ENCODE results near the gene OXTR. TPM values are rescaled to one million over a fixed set of nuclear protein-coding genes. Genes with fewer than 3 reads are reported as not detected.

The OXTR gene
- total and polyA plus RNA-seq, 2 experiments from 2014 or later = 128 to 340 TPM

DNA sequence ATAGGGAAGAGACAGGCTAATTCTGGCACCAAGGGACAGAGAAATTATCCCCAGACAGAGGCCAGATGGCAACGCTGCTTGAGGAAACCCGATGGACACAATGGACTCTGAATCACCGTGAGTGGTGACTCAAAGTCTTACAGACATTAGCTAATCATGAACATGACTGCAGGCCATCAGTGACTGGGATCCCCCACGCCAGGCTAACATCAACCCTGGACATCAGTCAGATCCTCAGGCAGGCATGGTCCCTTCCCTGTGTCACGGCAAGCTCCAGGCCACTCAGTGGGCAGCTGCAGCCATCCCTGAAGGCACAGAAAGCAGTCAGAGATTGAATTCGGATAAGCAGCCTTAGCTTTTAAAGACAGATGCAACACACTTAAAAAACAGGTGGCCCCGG, 23.8 kb upstream of the OXTR start:
- TF ChIP-seq EZH2phosphoT487 (IDR thresholded peaks at IDR 0.05; ENCODE audit: insufficient read depth, low read depth) (no peak), EZH2 (IDR thresholded peaks at IDR 0.05; ENCODE audit: insufficient read depth, poor library complexity, severe bottlenecking) (no peak)
- 28 to 63% methylated on average over 4 to 6 of the region's 7 CpGs for WGBS, 2 experiments (ENCODE audit: low coverage in 1 of 2, low lambda C conversion rate in 2 of 2, missing lambda C conversion rate in 2 of 2)
- no peak overlapping the region for H2AFZ ChIP-seq
- no peaks in the 10 kb centered on the region for H3K9me2 ChIP-seq (ENCODE audit: insufficient read depth)
- H3K4me2 ChIP-seq (ENCODE audit: unreplicated experiment) = no peak overlapping the region
- no peak overlapping the region for H3K4me3 ChIP-seq
- no peaks in the 10 kb centered on the region for H3K79me2 ChIP-seq (ENCODE audit: insufficient read depth)
- H3K4me1 ChIP-seq (ENCODE audit: insufficient read depth) = peaks cover 10% of the 10 kb centered on the region
- H3K36me3 ChIP-seq (ENCODE audit: low read depth) = no peaks in the 10 kb centered on the region
- no peak overlapping the region for H3K9ac ChIP-seq
- H3K9me3 ChIP-seq (ENCODE audit: low read depth) = no peaks in the 10 kb centered on the region
- peak; percentile 94 for DNase-seq
- in situ Hi-C loops (cut with MboI) = no loop called here
- no peaks in the 10 kb centered on the region for H3F3A ChIP-seq (ENCODE audit: insufficient read depth)
- no peaks in the 10 kb centered on the region for H3K27me3 ChIP-seq (replicated peaks; ENCODE audit: insufficient read depth)
- H4K20me1 ChIP-seq (ENCODE audit: insufficient read depth) = no peaks in the 10 kb centered on the region
- H3K27ac ChIP-seq = peak overlapping the region; percentile 34; the same call in 1 of the 2 replicates

GRCh38 chr3:8790529-8790928, 21.1 kb upstream of the OXTR start:
- in situ Hi-C loops (cut with MboI) = no loop called here

DNA sequence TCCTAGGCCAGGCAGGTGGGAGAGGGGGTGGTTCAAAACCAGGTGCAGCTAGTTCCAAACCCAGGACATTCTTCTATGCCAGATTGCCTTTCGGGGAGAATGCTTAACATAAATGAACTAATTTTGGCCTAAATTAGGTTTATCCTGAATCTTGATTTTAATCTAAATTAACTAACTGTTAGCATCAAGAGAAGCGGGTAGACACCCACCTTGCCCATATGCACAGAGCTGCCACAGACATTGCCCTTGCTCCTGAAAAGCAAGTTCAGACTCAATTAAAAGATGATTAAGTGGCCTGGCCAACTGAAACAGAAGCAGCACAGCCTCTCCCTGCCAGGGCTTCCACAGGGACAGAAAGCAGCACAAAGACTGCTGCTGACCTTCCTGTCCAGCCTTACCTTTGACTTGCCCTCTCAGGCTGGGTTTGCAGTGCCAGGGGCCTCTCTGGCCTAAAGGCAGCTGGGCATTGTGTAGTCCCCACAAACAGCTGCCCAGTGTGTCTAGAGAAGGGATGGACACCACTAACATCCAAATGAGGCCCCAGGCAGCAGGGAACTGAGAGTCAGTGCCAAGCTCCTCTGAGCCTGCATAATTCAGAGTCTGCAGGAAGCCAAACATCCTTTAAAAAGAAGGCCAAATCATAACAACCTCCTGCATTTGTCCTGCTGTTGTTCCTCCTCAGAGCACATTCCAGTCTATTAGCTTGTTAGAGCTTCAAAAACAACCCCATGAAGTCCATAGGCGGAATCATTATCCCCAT, 15.4 kb upstream of the OXTR start:
- 94 to 98% methylated on average over 3 of the region's 3 CpGs for whole genome bisulfite sequencing, 2 experiments (ENCODE audit: low coverage in 1 of 2, low lambda C conversion rate in 2 of 2, missing lambda C conversion rate in 2 of 2)
- no peak overlapping the region for H3K4me2 ChIP-seq (ENCODE audit: unreplicated experiment)
- no peak for DNase-seq
- H3K79me2 ChIP-seq (ENCODE audit: insufficient read depth) = no peaks in the 10 kb centered on the region
- no peaks in the 10 kb centered on the region for H3F3A ChIP-seq (ENCODE audit: insufficient read depth)
- no peak for TF ChIP-seq EZH2 (IDR thresholded peaks at IDR 0.05; ENCODE audit: insufficient read depth, poor library complexity, severe bottlenecking)
- no peak for TF ChIP-seq EZH2phosphoT487 (IDR thresholded peaks at IDR 0.05; ENCODE audit: insufficient read depth, low read depth)
- H3K4me3 ChIP-seq = no peak overlapping the region
- no peaks in the 10 kb centered on the region for H3K27me3 ChIP-seq (replicated peaks; ENCODE audit: insufficient read depth)
- in situ Hi-C loops (cut with MboI) = no loop called here
- H4K20me1 ChIP-seq (ENCODE audit: insufficient read depth) = no peaks in the 10 kb centered on the region
- H3K9me3 ChIP-seq (ENCODE audit: low read depth) = no peaks in the 10 kb centered on the region
- H3K9ac ChIP-seq = no peak overlapping the region
- no peaks in the 10 kb centered on the region for H3K4me1 ChIP-seq (ENCODE audit: insufficient read depth)
- no peaks in the 10 kb centered on the region for H3K36me3 ChIP-seq (ENCODE audit: low read depth)
- no peaks in the 10 kb centered on the region for H3K9me2 ChIP-seq (ENCODE audit: insufficient read depth)
- H3K27ac ChIP-seq = no peak overlapping the region
- H2AFZ ChIP-seq = no peak overlapping the region

More at GRCh38 chr3:8790529-8790928, 21.1 kb upstream of the OXTR start:
- Histone ChIP-seq H3F3A (ENCODE audit: insufficient read depth) (no peaks in the 10 kb centered on the region), H3K9me2 (ENCODE audit: insufficient read depth) (no peaks in the 10 kb centered on the region), H3K4me2 (ENCODE audit: unreplicated experiment) (no peak overlapping the region), H3K9ac (no peak overlapping the region), H3K27ac (no peak overlapping the region), H3K79me2 (ENCODE audit: insufficient read depth) (no peaks in the 10 kb centered on the region), H3K27me3 (replicated peaks; ENCODE audit: insufficient read depth) (no peaks in the 10 kb centered on the region), H3K9me3 (ENCODE audit: low read depth) (no peaks in the 10 kb centered on the region), H3K4me3 (no peak overlapping the region), H3K36me3 (ENCODE audit: low read depth) (no peaks in the 10 kb centered on the region), H4K20me1 (ENCODE audit: insufficient read depth) (no peaks in the 10 kb centered on the region), H2AFZ (no peak overlapping the region), H3K4me1 (ENCODE audit: insufficient read depth) (peaks cover 9% of the 10 kb centered on the region)
- DNase-seq = no peak
- 86 to 89% methylated on average over 2 of the region's 2 CpGs for WGBS, 2 experiments (ENCODE audit: low coverage in 1 of 2, low lambda C conversion rate in 2 of 2, missing lambda C conversion rate in 2 of 2)
- no peak for TF ChIP-seq EZH2phosphoT487 (IDR thresholded peaks at IDR 0.05; ENCODE audit: insufficient read depth, low read depth)
- no peak for TF ChIP-seq EZH2 (IDR thresholded peaks at IDR 0.05; ENCODE audit: insufficient read depth, poor library complexity, severe bottlenecking)

DNA sequence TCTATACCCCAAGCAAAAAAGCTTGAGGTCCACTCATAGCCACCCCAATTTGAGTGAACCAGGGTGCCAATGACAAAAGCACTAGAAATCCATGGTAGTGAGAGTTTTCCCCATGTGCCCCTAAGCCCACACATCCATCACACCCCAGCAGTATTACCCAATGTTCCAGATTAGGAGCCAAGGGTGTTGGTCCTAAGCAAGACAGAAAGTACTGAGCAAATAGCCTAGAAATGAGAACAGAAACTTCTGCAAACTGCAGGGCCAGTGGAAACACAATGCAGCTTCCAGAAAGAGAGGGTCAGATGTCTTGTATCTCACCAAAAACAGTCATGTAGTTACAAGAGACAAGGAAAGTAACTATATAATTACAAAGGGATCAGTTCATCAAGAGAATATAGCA, 10.9 kb upstream of the OXTR start:
- Histone ChIP-seq H4K20me1 (ENCODE audit: insufficient read depth) (no peaks in the 10 kb centered on the region), H3K27me3 (replicated peaks; ENCODE audit: insufficient read depth) (no peaks in the 10 kb centered on the region), H3K79me2 (ENCODE audit: insufficient read depth) (no peaks in the 10 kb centered on the region), H3K9me3 (ENCODE audit: low read depth) (no peaks in the 10 kb centered on the region), H3K9me2 (ENCODE audit: insufficient read depth) (no peaks in the 10 kb centered on the region), H3K4me1 (ENCODE audit: insufficient read depth) (peaks cover 38% of the 10 kb centered on the region), H3K36me3 (ENCODE audit: low read depth) (no peaks in the 10 kb centered on the region), H2AFZ (no peak overlapping the region), H3F3A (ENCODE audit: insufficient read depth) (peaks cover 24% of the 10 kb centered on the region), H3K4me2 (ENCODE audit: unreplicated experiment) (no peak overlapping the region), H3K27ac (no peak overlapping the region), H3K9ac (no peak overlapping the region), H3K4me3 (no peak overlapping the region)
- in situ Hi-C loops (cut with MboI) = no loop called here
- no peak for DNase-seq
- TF ChIP-seq EZH2 (IDR thresholded peaks at IDR 0.05; ENCODE audit: insufficient read depth, poor library complexity, severe bottlenecking) = no peak
- no peak for TF ChIP-seq EZH2phosphoT487 (IDR thresholded peaks at IDR 0.05; ENCODE audit: insufficient read depth, low read depth)
